LHCN-M2 (cell line): ENCODE measurements around the gene OBI1. TPM values are rescaled to one million over a fixed set of nuclear protein-coding genes. Genes with fewer than 3 reads are reported as not detected.
A peak's percentile ranks its signal among the peaks of the same experiment; 100 is the strongest.

Experiments used
- DNase-seq: peaks from one replicate; pipeline ENCODE4 v3.0.0-alpha.2; 2012; ENCODE audit warnings: low read depth
- total RNA-seq: library from RNA; depleted of rRNA; stranded (reverse); fragments of >200 nt; gene quantifications from 2 replicates; pipeline ENCODE4 v1.2.3, GENCODE V29; 2014

OBI1 gene
- total RNA-seq, 1 experiment from 2014 or later = 23.6 TPM

DNA sequence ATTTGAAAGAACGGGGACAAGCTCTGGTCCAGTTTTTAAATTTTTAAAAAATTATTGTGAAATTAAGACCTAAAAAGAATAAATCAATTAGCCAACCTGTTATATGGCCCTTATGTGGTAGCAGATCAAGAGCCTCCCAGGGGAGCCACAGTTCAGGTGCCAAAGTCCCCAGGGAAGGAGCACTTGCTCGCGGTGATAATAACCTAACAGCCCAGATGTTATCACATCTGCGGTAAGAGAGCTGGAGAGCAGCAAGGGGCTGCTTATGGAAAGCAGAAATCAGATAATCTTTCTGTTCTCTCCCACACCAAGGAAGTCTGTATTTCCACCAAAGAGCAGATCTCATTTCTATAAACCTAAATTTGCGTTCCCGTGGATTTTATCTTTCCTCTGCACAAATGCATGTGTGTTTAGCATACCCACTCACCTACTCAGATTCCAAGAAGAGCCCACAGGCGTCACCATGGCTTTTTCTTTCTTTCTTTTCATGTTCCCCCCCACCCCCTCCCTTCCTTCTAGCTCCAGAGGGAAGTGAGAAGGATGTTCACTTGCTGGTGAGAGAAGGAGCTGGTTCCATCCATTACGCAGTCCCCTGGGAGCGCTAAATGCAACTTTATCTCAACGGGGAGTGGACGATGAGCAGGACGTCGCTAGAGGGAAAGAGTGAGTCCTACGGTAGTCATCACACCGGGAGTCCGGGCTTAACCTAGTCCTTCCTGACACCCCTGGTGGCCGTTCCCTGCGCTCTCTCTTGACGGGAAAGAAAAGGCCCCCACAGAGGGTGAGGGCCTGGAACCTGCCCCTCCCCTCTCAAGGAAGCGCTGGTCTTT, 54.0 kb downstream of the OBI1 start:
- no peak for DNase-seq

DNA sequence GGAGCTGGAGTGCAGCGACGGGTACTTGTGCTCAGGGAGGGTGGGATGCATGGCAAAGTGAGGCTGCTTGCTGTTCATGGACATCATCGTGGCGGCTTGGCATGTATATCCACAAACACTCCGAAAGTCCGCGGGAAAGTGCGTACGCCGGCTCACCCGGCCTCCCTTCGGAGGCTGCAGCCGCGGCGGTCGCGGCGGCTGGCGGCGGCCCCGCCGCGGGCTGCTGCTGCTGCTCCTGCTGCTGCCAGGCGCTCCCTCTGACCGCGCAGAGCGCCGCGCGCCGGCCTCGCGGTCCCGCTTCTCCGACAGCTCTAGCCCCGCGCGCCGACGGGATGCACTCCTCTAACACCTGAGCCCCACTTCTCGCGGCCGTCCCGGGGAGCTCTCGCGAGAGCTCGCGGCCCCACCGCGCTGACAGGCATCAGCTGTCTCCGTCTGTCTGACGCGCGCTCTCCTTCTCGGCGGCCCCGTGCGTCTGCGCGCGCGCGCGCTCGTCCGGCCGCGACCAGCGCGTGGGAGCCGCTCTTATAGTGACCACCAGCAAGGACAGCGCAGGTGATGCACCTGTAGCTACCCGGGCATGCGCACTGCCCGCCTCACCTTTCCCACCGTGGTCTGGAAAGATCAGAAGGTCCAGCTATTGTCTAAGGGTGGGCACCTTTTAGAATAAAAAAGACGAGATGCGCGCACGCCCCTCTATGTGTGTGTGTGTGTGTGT, 55.6 kb downstream of the OBI1 start, which contains the start of gene POU4F1:
Gene POU4F1 (minus strand): TSS at position 313 of the 718 bp plus-strand sequence. CDS start 226 bp downstream, at position 87.
- peak; percentile 68 for DNase-seq

DNA sequence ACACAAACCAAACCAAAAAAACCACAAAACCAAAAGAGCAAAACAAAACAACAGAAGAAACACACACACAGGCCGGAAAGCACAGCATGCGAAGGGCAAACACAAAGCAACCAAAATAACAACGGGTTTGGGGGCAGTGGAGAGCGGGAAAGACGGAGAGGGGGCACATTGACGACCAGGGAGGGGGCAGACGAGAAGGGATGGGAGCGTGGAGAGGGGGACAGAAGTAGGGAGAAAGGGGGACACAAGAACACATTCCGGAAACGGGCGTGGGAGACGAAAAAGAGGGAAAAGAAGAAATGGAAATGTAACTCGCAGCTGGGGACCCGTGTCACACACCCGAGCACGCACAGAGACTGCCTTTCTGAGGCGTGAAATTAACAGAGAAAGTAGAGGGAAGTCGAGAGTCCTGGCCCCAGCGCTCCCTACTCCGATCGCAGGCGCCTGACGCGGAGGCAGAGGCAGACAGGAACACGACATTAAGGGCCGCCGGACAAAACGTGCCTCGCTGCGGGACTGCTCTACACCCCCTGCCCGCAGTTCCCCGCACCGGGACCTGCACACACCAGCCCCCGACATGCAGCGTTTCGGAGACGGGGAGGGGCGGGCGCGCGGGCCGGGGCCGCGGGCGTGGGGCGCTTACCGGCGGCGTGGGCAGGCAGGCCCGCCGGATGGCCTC, 56.3 kb downstream of the OBI1 start:
- no peak for DNase-seq

DNA sequence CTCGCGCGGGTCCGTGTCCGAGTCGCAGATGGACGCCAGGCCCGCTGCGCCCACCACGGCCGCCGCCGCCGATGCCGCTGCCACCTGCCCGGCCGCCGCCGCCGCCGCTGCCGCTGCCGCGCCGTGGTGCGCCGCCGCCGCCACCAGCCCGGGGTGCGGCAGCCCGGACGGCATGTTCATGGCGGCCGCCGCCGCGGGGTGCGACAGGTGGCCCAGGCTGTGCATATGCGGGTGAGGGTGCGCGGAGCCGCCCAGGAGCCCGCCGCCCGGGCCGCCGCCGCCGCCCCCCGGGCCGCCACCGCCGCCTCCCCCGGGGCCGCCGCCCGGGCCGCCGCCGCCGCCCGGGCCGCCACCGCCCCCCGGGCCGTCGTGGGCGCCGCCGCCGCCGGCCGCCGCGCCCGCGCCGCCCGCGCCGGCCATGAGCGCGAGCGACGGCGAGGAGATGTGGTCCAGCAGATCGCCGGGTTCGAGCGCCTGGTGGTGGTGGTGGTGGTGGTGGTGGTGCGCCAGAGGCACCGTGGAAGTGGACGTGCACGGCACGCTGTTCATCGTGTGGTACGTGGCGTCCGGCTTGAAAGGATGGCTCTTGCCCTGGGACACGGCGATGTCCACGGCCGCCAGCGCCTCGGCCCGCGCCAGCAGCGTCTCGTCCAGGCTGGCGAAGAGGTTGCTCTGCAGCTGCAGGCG, 56.9 kb downstream of the OBI1 start:
- no peak for DNase-seq

DNA sequence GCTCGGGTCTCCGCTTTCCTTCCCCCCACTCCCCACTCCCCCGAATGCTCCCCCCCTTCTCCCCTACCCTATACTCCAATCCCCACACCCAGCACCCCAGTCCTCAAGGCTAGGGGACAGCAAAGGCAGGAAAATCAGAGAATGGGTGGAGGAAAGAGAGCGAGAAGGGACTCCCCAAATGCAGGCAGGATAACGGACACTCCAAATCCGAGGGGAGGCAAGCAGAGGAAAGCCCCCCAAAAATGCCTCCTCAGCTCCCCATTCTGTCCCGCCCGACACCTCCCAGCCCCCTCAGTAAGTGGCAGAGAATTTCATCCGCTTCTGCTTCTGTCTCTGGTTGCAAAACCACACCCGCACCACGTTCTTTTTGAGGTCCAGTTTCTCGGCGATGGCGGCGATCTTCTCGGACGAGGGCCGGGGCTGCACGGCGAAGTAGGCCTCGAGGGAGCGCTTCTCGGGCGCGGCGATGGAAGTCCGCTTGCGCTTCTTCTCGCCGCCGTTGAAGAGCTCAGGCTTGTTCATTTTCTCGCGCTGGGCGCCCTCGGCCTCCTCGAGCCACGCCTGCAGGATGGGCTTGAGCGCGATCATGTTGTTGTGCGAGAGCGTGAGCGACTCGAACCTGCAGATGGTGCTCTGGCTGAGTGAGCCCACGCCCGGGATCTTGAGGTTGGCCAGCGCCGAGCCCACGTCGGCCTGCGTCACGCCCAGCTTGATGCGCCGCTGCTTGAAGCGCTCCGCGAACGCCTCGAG, 57.7 kb downstream of the OBI1 start:
- DNase-seq = no peak

DNA sequence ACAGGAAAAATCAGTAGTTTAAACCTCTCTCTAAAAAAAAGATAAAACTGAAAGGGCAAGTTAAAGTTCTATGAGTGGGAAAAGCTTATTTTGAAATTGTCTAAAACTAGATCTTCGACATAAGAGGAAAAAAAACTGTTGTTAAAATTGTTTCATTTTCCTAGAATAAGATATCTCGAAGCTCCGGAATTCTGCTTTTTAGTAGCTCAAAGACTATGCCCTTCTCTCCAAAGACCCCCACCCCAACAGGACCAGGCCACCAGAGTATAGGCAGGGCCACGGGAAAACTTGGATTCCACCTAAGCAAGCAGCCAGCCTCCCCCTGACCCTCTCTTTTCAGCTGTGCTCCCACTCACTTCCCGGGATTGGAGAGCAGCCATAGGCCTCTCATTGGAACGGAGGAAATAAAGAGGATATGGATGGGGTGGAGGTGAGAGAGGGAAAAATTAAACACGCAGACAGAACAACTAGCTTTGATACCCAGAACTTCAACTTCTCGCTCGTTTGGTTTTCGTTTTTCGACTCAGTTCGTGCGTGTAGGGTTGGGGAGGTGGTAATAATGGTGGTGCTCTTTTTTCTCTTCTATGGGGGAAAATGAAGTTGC, 58.6 kb downstream of the OBI1 start:
- no peak for DNase-seq

DNA sequence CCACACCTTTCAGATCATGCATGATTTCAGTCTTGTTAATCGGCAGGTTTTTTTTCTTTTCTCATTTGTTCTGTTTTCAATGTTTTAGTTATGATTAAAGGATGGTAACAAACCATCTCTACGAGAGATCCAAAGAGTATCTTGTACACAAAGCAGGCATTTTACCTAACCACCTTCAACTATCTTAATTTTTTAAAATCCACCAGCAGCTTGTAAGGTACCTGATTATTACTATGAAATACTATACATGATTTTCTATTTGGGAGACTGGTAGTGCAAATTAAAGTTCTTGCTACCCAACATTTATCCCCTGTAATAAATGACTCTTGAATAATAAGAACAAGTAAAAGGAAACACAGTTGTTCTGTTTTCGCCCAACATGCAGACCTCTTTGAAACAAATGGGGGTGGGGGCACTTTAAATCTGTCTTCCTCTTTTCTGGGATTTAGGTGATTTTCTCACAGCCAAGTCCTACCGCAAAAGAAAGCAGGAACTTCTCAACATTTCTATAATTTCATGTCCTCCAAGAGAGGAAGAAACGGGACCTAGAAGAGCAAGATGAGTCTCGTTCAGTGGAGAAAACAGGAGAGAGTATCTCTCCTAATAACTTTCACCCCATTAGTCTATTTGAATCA, 59.2 kb downstream of the OBI1 start:
- no peak for DNase-seq

DNA sequence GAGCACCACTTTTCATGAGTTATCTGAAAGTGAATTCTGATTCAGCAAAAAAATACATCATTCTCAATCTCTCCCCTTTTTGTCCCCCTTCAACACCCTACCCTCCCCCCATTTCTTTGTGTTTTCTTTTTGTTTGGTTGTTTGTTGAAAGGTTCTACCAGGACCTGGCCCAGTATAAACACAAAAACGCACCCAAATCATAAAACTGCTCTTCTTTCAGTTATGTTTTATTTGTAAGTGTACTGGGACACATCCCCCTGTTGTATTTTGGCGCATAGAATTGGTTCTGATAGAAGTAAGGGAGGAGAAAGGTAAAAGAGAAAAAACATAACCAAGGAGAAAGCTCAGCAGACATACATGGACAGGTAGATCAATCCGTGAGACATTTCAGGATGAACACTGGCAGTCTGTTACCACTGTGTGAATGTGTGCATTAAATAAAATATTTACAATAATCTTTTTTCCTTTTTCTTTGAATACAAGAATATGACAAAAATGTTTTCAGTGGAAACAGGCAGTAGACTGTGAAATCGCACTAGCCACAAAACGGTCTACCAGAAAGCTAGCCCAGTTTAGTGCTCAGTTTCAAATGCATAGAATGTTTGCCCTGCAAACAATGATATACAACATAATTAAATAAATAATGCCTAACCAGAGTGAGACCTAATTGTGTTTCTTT, 59.9 kb downstream of the OBI1 start:
- DNase-seq = no peak

DNA sequence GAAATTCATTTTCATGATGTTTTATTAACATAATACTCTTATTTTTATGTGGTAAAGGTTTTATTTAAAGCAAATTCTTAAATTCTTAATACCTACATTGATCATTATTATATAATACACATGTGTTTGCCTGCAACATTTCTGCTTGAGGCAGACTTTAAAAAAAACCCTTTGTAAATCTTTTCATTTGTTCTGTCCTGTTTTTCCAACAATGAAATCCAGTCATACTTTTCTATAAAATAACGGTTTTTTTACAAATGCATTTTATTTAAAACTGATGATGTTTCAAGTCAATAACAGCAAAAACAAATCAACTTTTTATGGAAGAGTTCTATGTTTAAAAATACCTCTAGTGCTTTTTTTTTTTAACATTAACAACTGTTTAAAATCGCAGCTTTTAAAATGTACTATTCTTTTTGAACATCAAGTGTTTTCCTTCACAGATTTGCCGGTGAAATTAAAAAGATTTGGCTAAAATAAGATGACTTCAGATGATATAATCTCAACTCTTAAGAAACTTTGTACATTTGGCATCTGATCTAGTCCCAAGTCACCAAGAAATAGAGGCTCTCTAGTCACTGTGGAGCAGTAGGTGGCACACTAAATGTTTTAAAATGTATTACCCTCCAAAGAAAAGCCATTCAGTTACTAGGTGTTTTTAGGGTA, 60.7 kb downstream of the OBI1 start:
- no peak for DNase-seq

DNA sequence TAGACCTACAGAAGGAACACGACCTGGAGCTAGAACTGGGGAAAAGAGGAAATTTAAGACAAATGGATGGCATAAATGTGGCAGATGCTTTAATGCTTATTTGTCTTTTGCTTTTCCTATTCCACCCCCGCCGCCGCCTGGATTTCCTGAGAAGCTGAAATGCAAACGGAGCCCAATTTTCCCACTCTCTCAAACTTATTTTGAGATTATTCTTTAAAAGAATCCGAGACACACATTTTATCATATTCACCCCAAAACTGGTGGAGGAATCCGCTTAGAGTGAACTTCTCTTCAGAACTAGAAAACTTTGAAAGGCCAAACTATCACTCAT, 61.4 kb downstream of the OBI1 start:
- no peak for DNase-seq

DNA sequence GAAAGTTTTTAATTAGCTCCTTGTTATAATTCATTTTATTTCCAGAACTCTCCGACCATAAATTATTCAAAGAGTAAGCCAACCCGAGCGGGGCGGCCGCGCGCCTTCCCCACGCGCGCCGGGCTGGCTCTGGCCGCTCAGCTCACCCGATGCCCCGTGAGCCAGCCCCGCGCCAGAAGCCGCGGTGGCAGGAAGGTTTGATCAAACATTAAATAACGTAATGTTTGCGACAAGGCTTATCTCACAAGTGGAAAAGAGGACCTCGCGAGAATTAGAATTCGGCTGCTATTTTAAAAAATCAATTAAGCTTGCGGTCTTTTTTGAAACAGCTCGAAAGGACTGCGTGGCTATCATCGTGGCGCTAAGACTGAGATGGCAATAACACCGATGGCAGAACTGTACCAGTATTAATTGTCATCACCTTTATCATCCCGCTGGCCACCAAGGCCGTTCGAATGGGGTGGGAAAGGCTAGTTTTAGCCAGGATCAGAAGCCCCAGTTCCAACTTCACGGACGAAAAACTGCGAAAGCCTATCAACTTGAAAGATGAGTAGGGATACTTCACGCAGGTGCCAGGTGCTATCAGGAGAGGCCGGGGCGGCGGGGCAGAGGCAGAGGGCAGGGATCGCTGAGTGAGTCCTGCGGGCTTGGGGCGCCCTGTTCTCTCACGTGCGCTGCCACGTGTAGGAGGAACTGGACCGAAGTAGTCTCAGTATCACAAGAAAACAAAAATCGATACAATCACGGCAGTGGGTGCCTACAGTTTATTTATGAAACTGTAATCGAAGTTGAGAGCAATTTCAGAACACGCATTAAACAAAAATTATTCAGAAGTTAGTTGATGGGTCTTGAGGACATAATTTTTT, 62.0 kb downstream of the OBI1 start:
- DNase-seq = no peak

DNA sequence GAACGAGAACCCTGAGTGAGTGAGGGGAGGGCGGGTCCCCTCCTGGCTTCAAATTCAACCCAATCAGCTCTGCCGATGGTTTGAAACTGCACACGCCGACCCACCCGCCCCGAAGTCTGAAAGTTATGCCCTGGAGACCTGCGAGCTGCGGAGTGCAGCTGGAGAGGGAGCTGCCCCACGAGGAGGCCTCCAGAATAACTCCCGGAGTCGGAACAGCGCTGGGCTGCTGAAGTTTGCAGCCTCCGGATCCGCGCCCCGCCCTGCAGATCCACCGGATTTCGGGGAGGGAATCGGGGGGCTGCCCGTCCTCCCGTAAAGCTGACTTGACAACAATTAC, 62.6 kb downstream of the OBI1 start:
- DNase-seq = no peak

DNA sequence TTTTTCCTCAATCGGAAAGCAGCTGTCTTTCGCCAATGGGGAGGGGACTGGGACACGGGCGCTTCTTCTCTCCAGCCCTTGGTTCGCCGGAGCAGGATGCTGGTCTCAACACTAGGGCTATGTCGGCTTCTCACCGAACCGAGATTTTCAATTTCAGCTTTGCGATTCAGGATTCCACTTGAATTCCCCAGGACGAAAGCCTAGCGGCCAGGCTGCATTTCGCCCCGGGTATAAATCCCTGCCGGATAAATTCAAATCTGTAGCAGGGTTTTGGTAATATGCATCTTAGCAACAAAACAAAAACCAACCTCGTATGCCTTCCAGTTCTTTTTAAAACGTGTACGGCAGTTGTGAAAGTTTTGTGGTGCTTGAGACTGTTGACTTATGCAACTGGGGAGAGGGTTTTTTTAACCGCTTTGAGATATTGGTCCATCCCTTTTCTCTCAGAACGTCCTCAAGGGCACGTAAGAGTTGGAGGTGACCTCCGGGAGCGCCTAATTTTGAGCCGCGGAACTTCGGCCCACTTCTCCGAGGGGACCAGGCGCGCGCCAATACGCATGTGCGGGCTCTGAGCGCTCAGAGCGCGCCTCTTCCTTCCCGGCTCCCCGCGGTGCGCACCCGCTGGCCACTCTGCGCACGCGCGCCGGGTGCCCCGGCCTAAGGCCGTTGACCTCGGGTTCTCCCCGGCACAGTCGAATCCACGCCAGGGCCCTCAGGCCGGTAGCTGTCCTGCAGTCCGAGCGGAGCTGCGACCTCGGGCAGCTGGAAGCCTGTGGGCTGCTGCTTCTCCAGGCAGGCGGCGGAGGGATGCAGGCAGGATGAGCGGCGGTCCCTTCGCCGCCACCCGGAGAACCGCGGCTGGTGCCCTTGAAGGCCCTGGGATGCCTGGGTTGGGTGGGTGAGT, 63.2 kb downstream of the OBI1 start:
- no peak for DNase-seq

DNA sequence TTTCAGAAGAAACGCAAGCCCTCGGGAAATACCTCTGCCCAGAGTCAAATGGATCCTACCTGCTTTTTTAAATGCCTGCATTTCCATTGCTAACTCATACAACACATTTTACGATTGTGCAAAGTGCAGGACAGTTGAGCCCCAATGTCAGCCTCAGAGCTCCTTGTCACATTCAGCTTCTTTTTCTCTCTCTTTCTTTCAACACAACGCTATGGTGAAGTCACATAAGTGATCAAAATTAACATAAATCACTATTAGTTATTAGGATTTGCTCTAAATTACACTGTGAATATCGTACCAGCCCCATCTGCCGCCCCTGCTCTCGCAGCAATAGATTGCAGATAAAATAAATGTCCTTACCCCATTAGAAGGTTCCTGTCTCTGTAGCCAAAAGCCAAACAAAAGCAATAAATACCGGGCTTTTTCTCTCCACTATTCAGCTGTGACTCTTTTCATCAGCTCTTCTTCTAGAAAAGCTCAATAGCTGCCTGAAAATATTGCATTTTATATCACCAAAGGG, 64.4 kb downstream of the OBI1 start:
- no peak for DNase-seq

DNA sequence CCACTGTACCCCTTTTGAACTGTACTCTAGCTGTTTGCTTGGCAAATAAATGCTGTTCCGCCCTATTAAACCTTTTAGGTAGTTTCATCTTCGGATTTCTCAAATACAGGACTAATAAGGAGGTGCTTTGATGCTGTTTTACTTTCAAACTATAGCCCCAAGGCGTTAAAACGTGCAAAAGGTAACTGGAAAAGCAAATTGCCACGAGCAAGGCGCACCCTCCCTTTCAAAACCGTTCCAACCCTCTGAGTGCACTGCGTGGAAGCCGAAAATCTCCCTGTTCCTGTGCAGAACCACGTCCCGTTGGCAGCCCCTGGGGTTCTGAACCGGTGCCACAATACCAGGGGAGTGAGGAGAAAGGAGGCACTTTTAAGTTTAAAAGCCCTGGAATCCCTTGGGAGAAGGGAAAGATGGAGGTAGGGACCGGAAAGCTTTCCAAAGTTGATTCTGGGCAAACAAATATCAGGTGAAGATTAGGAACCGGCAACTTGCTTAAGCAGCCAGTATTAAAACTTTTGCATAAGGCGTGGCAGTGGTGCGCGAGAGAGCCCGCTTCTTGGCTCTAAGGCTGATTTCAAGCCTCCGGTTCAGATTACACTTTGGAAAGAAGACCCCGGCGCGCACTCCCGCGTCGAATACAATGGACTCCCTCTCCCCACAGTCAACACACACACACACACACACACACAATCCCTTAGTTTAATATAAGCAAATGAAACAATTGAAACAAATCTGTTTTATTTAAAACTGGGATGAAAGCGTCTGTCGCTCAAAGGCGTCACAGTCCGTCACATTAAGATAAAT, 65.1 kb downstream of the OBI1 start:
- no peak for DNase-seq

DNA sequence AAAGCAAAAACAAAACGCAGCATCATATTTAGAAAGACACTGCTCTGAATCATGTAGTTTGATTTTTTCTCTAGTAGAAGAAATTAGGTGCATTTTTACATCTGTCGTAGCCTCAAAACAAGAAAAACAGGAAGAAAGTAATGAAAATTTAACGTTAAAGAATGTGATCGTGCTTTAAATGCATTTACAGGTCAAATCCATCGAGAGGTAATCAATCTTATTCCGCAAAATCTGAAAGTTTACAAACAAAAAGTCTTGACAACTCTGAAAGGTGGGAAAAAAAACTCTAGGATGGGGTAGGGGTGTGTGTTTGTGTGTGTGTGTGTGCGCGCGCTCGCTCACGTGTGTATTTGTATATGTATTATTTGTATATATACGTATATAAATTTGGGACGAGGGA, 65.8 kb downstream of the OBI1 start:
- no peak for DNase-seq
